CD4-positive, alpha-beta T cell treated with Interleukin-10 for 1 hour (primary cell): ENCODE results near the gene DCC.
"Not testable (repeated sequence)": the region's sequence is repeated elsewhere in the genome, so short reads cannot be mapped to it uniquely, and the experiment has no call there.

ENCODE experiments used
- DNase-seq: peaks from one replicate; pipeline ENCODE4 v3.0.0-alpha.2; 2020

The DCC gene

GRCh38 chr18:53451902-53452301, 1111.9 kb downstream of the DCC start:
- no peak for DNase-seq

- no peak for DNase-seq
These were observed 1117.1 kb downstream of the DCC start for GRCh38 chr18:53457068-53457467.

- no peak for DNase-seq
These were observed 1118.3 kb downstream of the DCC start for GRCh38 chr18:53458268-53458667.

- no peak for DNase-seq
These were observed 1119.1 kb downstream of the DCC start for GRCh38 chr18:53458944-53459580.

- DNase-seq: no peak
These were observed 1127.8 kb downstream of the DCC start for GRCh38 chr18:53467756-53468155.

- DNase-seq: not testable (repeated sequence)
These were observed 1128.2 kb downstream of the DCC start for GRCh38 chr18:53468173-53468572.

- no peak for DNase-seq
These were observed 1132.5 kb downstream of the DCC start for GRCh38 chr18:53472546-53472945.

- no peak for DNase-seq
These were observed 1138.2 kb downstream of the DCC start for GRCh38 chr18:53478155-53478554.

- no peak for DNase-seq
These were observed 1146.3 kb downstream of the DCC start for GRCh38 chr18:53486296-53486695.

- DNase-seq: no peak
These were observed 1149.3 kb downstream of the DCC start for GRCh38 chr18:53489266-53489665.

GRCh38 chr18:53490019-53490418, 1150.0 kb downstream of the DCC start:
- no peak for DNase-seq

- DNase-seq: no peak
These were observed 1156.0 kb downstream of the DCC start for GRCh38 chr18:53496028-53496427.

GRCh38 chr18:53503914-53504441, 1164.0 kb downstream of the DCC start:
- DNase-seq: no peak

- no peak for DNase-seq
These were observed 1168.5 kb downstream of the DCC start for GRCh38 chr18:53508529-53508928.

GRCh38 chr18:53509886-53510285, 1169.9 kb downstream of the DCC start:
- DNase-seq: no peak

- not testable (repeated sequence) for DNase-seq
These were observed 1171.7 kb downstream of the DCC start for GRCh38 chr18:53511725-53512124.

- no peak for DNase-seq
These were observed 1181.1 kb downstream of the DCC start for GRCh38 chr18:53521068-53521467.

- no peak for DNase-seq
These were observed 1186.3 kb downstream of the DCC start for GRCh38 chr18:53526101-53526870.

GRCh38 chr18:53527365-53527764, 1187.4 kb downstream of the DCC start:
- DNase-seq: no peak

GRCh38 chr18:53531187-53531586, 1191.2 kb downstream of the DCC start:
- DNase-seq: no peak

- DNase-seq: no peak
These were observed 1191.9 kb downstream of the DCC start for GRCh38 chr18:53531896-53532295.

- no peak for DNase-seq
These were observed 1194.2 kb downstream of the DCC start for GRCh38 chr18:53534203-53534602.

GRCh38 chr18:53534695-53535094, 1194.7 kb downstream of the DCC start:
- DNase-seq: no peak

GRCh38 chr18:53536908-53537307, 1196.9 kb downstream of the DCC start:
- DNase-seq: no peak
